ENCODE measurements around the gene BLMH.

The BLMH gene

GRCh38 chr17:30308406-30308805, 16.7 kb upstream of the BLMH start:
- DNase-seq (ENCODE audit: low read depth in 3 of 3), result no peak

DNA sequence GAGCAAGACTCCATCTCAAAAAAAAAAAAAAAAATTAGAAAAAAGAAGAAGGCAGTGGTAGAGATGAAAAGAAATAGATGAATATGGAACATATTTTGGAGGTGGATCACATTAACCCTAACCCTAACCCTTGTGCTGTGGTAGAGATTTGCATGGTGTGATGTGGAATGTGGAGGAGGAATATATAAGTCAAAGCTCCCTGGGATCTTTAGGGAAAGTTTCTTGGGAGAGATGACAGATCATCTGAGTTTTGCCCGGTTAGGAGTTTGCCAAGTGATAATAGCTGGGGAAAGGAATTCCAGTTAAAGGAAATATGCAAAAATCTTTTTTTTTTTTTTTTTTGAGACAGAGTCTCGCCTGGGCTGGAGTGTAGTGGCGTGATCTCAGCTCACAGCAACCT, 13.0 kb upstream of the BLMH start:
- DNase-seq (ENCODE audit: low read depth in 3 of 3), result no peak

DNA sequence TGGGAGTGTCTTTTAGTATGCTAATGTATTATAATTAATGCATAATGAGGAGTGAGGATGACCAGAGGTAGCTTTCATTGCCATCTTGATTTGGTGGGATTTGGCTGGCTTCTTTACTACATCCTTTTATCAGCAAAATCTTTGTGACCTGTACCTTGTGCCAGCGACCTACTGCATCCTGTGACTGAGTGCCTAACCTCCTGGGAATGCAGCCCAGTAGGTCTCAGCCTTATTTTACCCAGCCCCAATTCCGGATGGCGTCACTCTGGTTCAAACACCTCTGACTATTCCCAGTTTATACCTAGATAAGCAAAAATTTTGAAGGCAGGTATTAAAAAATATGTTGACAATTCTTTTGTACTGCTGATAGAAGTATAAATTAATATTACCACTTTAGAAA, 10.5 kb upstream of the BLMH start:
- no peak for DNase-seq (ENCODE audit: low read depth in 3 of 3)

- DNase-seq (ENCODE audit: low read depth in 3 of 3), result no peak
Measured at GRCh38 chr17:30300818-30301217, 9.1 kb upstream of the BLMH start.

GRCh38 chr17:30299000-30299399, 7.3 kb upstream of the BLMH start:
- DNase-seq (ENCODE audit: low read depth in 3 of 3), result no peak

DNA sequence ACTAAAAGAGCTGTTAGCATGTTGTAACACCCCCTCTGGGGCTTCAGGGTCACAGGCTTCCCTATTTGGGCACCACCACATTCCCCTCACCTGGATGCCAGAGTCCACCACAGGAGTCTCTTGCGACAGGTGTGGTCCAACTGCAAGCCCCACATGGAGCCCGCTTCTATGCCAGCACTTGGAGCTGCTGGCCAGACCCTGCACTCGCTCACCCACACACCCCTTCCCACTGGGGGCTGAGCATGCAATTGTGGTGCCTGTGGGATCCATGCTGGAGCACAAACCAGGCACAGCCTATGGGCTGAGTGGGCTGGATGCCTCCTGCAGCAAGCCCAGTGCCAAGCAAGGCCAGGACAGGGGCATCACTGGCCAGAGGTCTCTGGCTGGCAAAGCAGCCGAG, 6.0 kb upstream of the BLMH start:
- no peak for DNase-seq (ENCODE audit: low read depth in 3 of 3)

DNA sequence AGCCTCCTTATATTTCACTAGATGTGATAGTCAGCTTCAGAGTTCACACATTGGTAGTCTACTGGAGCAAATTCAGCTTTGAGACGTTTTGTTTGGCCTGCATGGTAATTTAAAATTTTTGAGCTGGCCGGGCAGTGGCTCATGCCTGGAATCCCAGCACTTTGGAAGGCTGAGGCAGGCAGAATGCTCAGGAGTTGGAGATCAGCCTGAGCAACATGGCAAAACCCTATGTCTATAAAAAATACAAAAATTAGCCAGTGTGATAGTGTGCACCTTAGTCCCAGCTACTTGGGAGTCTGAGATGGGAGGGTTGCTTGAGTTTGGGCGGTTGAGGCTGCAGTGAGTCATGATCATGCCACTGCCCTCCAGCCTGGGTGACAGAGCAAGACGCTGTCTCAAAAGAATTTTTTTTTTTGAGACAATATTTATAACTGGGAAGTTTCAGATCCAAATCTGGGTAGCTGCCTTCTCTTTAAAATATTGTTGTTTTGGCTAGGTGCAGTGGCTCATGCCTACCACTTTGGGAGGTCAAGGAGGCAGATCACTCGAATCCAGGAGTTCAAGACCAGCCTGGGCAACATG, 4.8 kb upstream of the BLMH start:
- DNase-seq (ENCODE audit: low read depth in 3 of 3), result no peak

DNA sequence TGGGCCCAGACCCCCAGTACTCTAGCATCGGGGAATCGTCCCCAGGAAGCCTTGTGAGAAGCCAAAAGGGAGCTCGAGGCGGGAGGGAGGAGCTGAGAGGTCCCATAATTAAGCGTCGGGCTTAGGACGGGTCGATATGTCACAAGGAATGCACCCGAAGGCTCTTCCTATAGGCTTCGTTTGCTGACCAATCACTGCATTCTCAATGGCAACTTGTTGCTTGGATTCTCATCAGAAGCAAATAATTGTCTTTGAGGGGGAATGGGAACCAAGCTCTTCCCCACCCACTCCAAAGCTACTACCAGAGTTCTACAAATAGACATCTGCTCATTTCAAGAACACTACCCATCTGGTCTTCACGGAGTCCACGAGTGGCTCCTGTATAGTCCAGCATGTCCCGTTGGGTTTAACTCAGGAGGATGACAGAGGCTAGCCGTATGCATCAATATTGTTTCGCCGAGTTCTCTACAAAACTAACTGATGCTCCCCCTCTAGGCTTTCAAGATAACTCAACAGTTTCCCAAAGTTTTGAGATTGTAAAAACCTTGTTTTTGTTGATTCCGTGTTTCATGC, 628 bp upstream of the BLMH start:
- no peak for DNase-seq (ENCODE audit: low read depth in 3 of 3)

DNA sequence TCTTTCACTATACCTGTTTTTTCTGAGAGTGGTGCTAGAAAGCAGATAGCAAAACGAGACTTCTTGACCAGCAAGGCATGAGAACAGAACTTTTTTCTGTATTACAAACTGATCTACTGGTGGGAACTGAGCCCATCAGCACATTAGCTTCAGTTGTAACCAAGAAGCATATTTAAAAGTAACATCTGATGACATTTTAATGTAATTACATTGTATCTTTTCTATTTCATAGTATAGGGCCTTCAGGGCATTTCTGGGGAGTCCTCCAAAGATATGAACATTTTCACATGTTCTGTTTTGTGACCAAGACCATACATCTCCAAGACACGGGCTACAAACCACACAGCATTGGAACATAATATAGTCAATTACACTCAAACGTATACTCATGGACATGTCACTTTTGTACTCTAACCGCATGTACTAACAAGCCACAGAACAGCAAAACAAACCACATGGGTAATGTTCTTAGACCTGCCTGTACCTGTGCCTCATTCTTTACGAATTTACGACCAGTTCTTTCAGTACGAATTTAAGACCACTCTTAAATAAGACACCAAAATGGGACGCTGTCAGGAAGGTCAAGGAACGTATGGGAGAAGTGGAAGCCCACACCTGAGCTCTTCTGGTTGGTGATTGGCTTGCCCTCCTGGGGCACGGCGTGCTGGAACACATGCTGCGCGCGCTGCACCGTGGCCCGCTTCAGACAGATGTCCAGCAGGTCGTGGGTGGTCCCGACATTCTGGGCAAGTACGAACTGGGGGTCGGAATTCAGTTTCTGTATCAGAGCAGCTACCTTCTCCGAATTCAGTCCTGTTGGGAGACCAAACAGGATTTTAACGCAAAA, 825 bp downstream of the BLMH start:
- DNase-seq (ENCODE audit: low read depth in 3 of 3), result peak; percentile 16 to 46 (median 23)

DNA sequence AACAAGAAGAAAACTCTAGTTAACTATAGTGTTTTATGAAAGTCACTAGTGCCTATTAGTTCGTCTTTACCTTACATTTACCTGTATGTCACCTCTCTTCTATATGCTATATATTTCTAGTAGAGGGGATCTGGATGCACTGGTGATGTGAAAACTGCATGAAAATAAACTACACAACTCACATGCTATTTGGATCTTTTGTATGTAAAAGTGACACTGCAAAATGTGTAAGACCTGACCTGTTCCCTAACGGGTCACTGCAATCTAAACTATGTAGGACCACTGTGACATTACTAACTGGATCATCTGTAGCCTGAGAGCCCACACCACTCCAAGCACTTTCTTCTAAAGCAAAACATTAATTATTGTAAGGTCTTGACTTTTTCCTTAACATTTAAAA, 1.7 kb downstream of the BLMH start:
- DNase-seq (ENCODE audit: low read depth in 3 of 3), result no peak

DNA sequence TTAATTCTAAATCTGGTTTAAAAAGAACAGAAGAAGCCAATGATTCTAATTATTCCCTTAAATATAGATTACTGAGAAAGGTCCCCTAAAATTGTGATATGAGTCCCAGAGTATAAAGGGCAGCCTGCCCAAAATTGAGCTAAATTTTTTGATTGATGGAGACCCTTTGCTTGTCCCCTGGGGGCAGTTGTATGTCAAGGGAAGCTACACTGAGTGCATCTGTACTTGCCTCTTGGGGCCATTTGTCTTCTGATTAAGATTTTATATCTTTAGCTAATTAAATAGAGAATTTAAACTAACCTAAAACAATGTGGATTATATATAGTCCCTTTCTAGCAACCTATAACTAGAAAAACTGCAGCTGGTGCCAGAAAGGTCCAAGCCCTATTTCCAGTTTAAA, 12.6 kb downstream of the BLMH start:
- DNase-seq (ENCODE audit: low read depth in 3 of 3), result no peak

DNA sequence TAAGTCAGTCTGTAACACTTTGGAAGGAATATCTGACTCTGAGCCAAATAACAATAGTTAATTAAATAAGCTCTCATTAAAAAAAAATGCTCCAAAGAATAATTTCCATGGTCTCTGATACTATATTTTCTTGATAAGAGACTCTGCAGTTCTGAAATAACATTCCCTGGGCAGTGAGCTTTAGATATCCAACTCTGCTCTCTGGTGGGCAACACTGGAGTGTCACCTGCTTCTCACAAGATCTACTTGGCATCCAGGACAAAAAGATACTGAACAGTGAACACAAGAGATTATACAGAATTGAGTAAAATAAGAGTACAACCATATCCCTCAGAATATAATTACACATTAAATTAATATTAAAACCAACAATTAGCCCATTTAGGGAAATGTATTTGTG, 13.7 kb downstream of the BLMH start:
- no peak for DNase-seq (ENCODE audit: low read depth in 3 of 3)

DNA sequence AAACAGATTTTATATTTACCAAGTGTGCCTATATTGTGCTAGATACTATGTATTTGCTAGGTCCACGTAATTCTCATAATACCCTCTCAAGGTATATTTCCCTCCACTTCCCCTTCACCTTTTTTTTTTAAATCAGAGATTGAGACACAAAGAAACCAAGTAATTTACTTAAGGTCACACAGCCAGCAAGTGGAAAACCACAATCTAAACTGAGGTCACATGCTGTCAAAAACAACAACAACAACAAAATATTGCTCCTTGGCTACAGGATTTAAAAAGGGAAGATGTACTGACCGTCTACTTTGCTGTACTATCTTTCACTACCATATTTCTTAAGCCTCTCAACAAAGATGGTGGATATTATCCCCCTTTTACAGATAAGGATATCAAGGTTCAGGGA, 15.8 kb downstream of the BLMH start:
- DNase-seq (ENCODE audit: low read depth in 3 of 3), result no peak

DNA sequence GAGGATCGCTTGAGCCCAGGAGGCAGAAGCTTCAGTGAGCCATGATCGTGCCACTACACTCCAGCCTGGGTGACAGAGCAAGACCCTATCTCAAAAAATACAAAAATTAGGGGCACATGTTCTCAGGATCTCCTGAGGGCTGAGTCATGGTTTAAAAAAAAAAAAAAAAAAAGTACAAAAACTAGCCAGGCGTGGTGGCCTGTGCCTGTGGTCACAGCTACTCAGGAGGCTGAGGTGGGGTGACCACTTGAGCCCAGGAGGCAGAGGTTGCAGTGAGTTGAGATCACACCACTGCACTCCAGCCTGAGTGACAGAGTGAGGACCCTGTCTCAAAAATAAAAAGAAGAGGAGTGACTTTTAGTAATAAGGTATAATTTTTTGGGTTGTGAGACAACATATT, 16.9 kb downstream of the BLMH start:
- no peak for DNase-seq (ENCODE audit: low read depth in 3 of 3)

- no peak for DNase-seq (ENCODE audit: low read depth in 3 of 3)
Measured at GRCh38 chr17:30273373-30273772, 18.4 kb downstream of the BLMH start.

DNA sequence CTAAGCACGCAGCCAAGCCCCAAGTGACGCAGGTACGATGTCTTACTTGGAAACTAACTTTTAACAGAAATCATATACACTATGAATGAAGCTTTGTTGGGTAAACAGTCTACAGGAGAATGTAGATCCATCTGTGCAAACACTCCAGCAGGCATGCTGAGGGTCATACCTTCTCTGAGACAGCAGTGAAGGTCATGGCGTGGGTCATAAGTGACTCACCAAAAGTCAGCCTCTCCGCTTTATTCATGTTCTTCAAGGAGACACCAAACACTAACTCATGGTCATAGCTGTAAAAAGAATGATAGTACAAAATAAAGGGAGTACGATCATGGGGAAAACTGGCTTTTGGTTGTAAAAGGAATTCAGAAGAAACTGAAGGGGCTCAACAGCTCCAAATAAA, 20.6 kb downstream of the BLMH start:
- no peak for DNase-seq (ENCODE audit: low read depth in 3 of 3)

- DNase-seq (ENCODE audit: low read depth in 3 of 3), result no peak
Measured at GRCh38 chr17:30267625-30268024, 24.1 kb downstream of the BLMH start.

DNA sequence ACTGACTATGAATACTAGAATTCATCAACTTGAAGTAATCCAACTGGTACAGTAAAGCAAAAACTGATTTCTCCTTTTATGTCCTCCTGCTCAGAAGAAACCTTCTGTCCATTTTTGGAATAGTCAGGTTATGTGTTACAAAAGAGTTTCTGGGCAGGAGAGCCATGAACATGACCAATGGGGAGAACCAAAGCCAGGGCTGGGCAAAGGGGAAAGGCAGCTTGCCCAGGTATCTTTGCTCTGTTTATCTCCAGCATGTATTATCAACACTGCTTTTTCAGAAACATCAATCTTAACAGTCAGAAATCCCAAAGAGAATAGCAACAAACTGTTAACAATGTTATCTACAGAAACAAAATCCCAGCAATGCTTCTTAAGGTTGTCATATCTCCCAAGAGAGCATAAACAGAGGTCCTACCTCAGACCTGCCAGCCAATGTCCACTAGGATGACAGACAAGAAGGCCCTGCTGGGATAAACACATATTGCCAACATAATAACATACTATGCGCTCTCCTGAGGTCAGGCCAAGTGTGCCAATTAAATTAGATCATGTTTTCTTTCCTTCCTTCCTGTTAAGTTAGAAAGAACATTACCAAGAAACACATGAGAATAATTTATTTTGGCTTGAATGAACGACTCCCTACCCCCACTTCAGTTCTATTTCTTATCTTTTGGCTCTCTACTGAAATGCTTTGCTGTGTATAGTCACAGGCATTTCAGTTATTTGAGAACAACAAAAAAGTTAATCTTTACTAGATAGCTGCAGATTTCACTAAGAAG, 28.0 kb downstream of the BLMH start:
- no peak for DNase-seq (ENCODE audit: low read depth in 3 of 3)

GRCh38 chr17:30256756-30257506, 34.8 kb downstream of the BLMH start:
- DNase-seq (ENCODE audit: low read depth in 3 of 3), result no peak

DNA sequence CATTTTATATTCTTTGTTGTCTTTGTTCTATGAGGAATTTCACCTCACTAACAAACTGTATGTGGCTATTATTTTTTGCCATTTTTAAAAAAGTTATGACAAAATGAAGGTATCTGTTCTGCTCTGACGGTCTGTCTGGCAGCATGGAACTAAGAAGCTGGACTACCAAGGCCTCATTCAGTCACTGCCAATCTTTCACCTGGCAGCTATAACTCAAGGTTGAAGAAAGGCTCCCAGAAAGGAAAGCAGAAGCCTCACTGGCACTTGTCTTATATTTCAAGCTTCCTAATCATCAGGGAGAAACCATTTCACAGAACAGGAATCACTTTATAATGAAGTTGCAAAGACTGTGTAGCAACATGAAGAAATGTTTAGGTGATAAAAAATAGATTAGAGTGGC, 37.6 kb downstream of the BLMH start:
- DNase-seq (ENCODE audit: low read depth in 3 of 3), result no peak

GRCh38 chr17:30253312-30253711, 38.4 kb downstream of the BLMH start:
- no peak for DNase-seq (ENCODE audit: low read depth in 3 of 3)

- DNase-seq (ENCODE audit: low read depth in 3 of 3), result no peak
Measured at GRCh38 chr17:30251931-30252330, 39.8 kb downstream of the BLMH start.

Measured in stimulated activated CD4-positive, alpha-beta T cell treated with anti-CD3 and anti-CD28 coated beads, TNF-alpha, amount 100 ng/mL, for 24 hours (primary cell).